Right hindlimb (tissue), 1 donor: ENCODE data around the gene DSCAML1.
A peak's percentile ranks its signal among the peaks of the same experiment; 100 is the strongest.

ENCODE experiments used
- DNase-seq: peaks from one replicate; pipeline ENCODE4 v3.0.0-alpha.2; 2018

The DSCAML1 gene

GRCh38 chr11:117433717-117434116 is 363.3 kb downstream of the DSCAML1 start:
- DNase-seq: no peak

- no peak for DNase-seq
Measured at GRCh38 chr11:117431436-117431835, 365.6 kb downstream of the DSCAML1 start.

GRCh38 chr11:117430293-117430955 is 366.6 kb downstream of the DSCAML1 start:
- DNase-seq: no peak

- no peak for DNase-seq
Measured at GRCh38 chr11:117428856-117429229, 368.2 kb downstream of the DSCAML1 start.

- no peak for DNase-seq
Measured at GRCh38 chr11:117428186-117428855, 368.7 kb downstream of the DSCAML1 start.

GRCh38 chr11:117427356-117427874 is 369.6 kb downstream of the DSCAML1 start:
- no peak for DNase-seq

- DNase-seq: no peak
Measured at GRCh38 chr11:117426941-117427340, 370.1 kb downstream of the DSCAML1 start.

GRCh38 chr11:117426297-117426685 is 370.7 kb downstream of the DSCAML1 start:
- DNase-seq: peak; percentile 72

GRCh38 chr11:117425679-117426296 is 371.2 kb downstream of the DSCAML1 start:
- no peak for DNase-seq

- DNase-seq: no peak
Measured at GRCh38 chr11:117424781-117425180, 372.2 kb downstream of the DSCAML1 start.

GRCh38 chr11:117423046-117423575 is 373.9 kb downstream of the DSCAML1 start:
- DNase-seq: no peak

GRCh38 chr11:117421476-117421875 is 375.5 kb downstream of the DSCAML1 start:
- no peak for DNase-seq

GRCh38 chr11:117421041-117421440 is 376.0 kb downstream of the DSCAML1 start:
- no peak for DNase-seq

- DNase-seq: no peak
Measured at GRCh38 chr11:117420598-117420997, 376.4 kb downstream of the DSCAML1 start.

GRCh38 chr11:117420143-117420485 is 376.9 kb downstream of the DSCAML1 start:
- DNase-seq: no peak

GRCh38 chr11:117419482-117420142 is 377.4 kb downstream of the DSCAML1 start:
- no peak for DNase-seq

- no peak for DNase-seq
Measured at GRCh38 chr11:117418737-117419481, 378.1 kb downstream of the DSCAML1 start.

GRCh38 chr11:117417856-117418255 is 379.2 kb downstream of the DSCAML1 start:
- no peak for DNase-seq

GRCh38 chr11:117417342-117417741 is 379.7 kb downstream of the DSCAML1 start:
- DNase-seq: no peak

- no peak for DNase-seq
Measured at GRCh38 chr11:117415358-117415896, 381.6 kb downstream of the DSCAML1 start.

GRCh38 chr11:117414724-117415123 is 382.3 kb downstream of the DSCAML1 start:
- DNase-seq: no peak

- no peak for DNase-seq
Measured at GRCh38 chr11:117413616-117414015, 383.4 kb downstream of the DSCAML1 start.
